ENCODE data around the gene REEP3. TPM values are rescaled to one million over a fixed set of nuclear protein-coding genes. Genes with fewer than 3 reads are reported as not detected.
A peak's percentile ranks its signal among the peaks of the same experiment; 100 is the strongest.

Gene REEP3
- total and polyA plus RNA-seq, 2 experiments from 2014 or later: 69.9 to 72.1 TPM

GRCh38 chr10:63665670-63666134 lies 144.5 kb downstream of the REEP3 start:
- TF ChIP-seq EZH2phosphoT487 (IDR thresholded peaks at IDR 0.05; ENCODE audit: insufficient read depth, low read depth): no peak
- TF ChIP-seq EZH2 (IDR thresholded peaks at IDR 0.05; ENCODE audit: insufficient read depth, poor library complexity, severe bottlenecking): no peak
- Histone ChIP-seq H3F3A (ENCODE audit: insufficient read depth) (peaks cover 28% of the 10 kb centered on the region), H3K4me3 (no peak overlapping the region), H4K20me1 (ENCODE audit: insufficient read depth) (no peaks in the 10 kb centered on the region), H3K4me2 (ENCODE audit: unreplicated experiment) (no peak overlapping the region), H3K79me2 (ENCODE audit: insufficient read depth) (no peaks in the 10 kb centered on the region), H3K9ac (no peak overlapping the region), H3K9me3 (ENCODE audit: low read depth) (no peaks in the 10 kb centered on the region), H3K4me1 (ENCODE audit: insufficient read depth) (peaks cover 25% of the 10 kb centered on the region), H3K9me2 (ENCODE audit: insufficient read depth) (no peaks in the 10 kb centered on the region), H3K27ac (no peak overlapping the region), H2AFZ (no peak overlapping the region; the same call in 1 of the 2 replicates), H3K36me3 (ENCODE audit: low read depth) (no peaks in the 10 kb centered on the region), H3K27me3 (replicated peaks; ENCODE audit: insufficient read depth) (no peaks in the 10 kb centered on the region)
- WGBS, 2 experiments (ENCODE audit: low coverage in 1 of 2, low lambda C conversion rate in 2 of 2, missing lambda C conversion rate in 2 of 2): 69 to 84% methylated on average over 4 of the region's 4 CpGs
- DNase-seq: no peak
- in situ Hi-C loops (cut with MboI): no loop called here

GRCh38 chr10:63666836-63667383 lies 145.7 kb downstream of the REEP3 start:
- Histone ChIP-seq H3K9me2 (ENCODE audit: insufficient read depth) (no peaks in the 10 kb centered on the region), H3K4me2 (ENCODE audit: unreplicated experiment) (peak overlapping the region; percentile 28), H3K27ac (0 out of 2 replicates have a peak overlapping the region, but pooled peaks have one; percentile 9), H3K27me3 (replicated peaks; ENCODE audit: insufficient read depth) (no peaks in the 10 kb centered on the region), H3K36me3 (ENCODE audit: low read depth) (no peaks in the 10 kb centered on the region), H3K79me2 (ENCODE audit: insufficient read depth) (no peaks in the 10 kb centered on the region), H3K4me3 (no peak overlapping the region; the same call in 1 of the 2 replicates), H3F3A (ENCODE audit: insufficient read depth) (peaks cover 37% of the 10 kb centered on the region), H4K20me1 (ENCODE audit: insufficient read depth) (no peaks in the 10 kb centered on the region), H3K9ac (no peak overlapping the region), H2AFZ (no peak overlapping the region), H3K9me3 (ENCODE audit: low read depth) (no peaks in the 10 kb centered on the region), H3K4me1 (ENCODE audit: insufficient read depth) (peaks cover 37% of the 10 kb centered on the region)
- DNase-seq: peak; percentile 86
- TF ChIP-seq EZH2 (IDR thresholded peaks at IDR 0.05; ENCODE audit: insufficient read depth, poor library complexity, severe bottlenecking): no peak
- no peak for TF ChIP-seq EZH2phosphoT487 (IDR thresholded peaks at IDR 0.05; ENCODE audit: insufficient read depth, low read depth)
- in situ Hi-C loops (cut with MboI): no loop called here
- 28 to 35% methylated on average over 4 of the region's 4 CpGs for WGBS, 2 experiments (ENCODE audit: low coverage in 1 of 2, low lambda C conversion rate in 2 of 2, missing lambda C conversion rate in 2 of 2)

DNA sequence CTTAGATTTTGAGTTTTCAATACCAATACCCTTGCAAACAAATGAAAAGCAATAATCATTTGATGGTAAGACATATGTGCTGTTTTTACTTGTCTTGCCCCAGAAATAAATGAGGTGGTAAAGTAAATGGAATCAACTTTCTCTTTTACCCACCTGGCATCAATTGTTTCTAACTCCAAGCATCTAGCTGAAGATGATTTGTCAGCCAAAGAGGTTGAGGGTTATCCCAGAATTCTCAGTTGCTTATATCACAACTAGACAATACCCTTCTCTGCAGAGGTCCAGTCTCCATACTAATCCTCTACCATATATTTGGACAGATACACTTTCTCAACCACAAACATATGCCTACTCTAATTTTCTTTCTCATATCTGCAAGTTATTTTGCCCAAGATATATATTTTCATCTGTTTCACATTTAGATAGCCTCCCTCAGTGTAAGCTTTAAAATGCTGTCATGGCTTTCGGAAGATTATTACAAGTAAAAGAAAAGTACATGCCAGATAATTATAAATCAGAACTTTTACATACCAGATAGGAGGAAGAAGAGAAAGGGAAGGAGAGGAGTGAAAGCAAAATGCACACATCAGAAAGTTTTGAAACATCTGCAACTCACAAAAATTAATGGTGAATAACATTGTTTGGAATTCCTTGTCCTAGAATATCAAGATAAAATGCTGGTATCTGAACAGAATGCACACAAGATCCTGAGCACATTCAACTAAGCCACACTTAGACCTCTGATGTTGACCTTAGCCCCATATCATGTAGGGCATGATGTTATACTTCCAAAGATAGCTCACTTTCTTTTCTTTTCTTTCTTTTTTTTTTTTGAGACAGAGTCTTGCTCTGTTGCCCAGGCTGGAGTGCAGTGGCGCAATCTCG lies 146.6 kb downstream of the REEP3 start:
- in situ Hi-C loops (cut with MboI): no loop called here
- Histone ChIP-seq H3K36me3 (ENCODE audit: low read depth) (no peaks in the 10 kb centered on the region), H3K79me2 (ENCODE audit: insufficient read depth) (no peaks in the 10 kb centered on the region), H3K9me2 (ENCODE audit: insufficient read depth) (no peaks in the 10 kb centered on the region), H3K4me2 (ENCODE audit: unreplicated experiment) (no peak overlapping the region), H3K4me1 (ENCODE audit: insufficient read depth) (peaks cover 41% of the 10 kb centered on the region), H3K9ac (no peak overlapping the region), H3K27me3 (replicated peaks; ENCODE audit: insufficient read depth) (no peaks in the 10 kb centered on the region), H4K20me1 (ENCODE audit: insufficient read depth) (no peaks in the 10 kb centered on the region), H3K9me3 (ENCODE audit: low read depth) (no peaks in the 10 kb centered on the region), H3K27ac (peak overlapping the region; percentile 7; the same call in 1 of the 2 replicates), H2AFZ (no peak overlapping the region), H3K4me3 (no peak overlapping the region), H3F3A (ENCODE audit: insufficient read depth) (peaks cover 37% of the 10 kb centered on the region)
- DNase-seq: peak; percentile 4
- TF ChIP-seq EZH2phosphoT487 (IDR thresholded peaks at IDR 0.05; ENCODE audit: insufficient read depth, low read depth): no peak
- no peak for TF ChIP-seq EZH2 (IDR thresholded peaks at IDR 0.05; ENCODE audit: insufficient read depth, poor library complexity, severe bottlenecking)
- WGBS, 2 experiments (ENCODE audit: low coverage in 1 of 2, low lambda C conversion rate in 2 of 2, missing lambda C conversion rate in 2 of 2): 71 to 72% methylated on average over 3 of the region's 3 CpGs

GRCh38 chr10:63670291-63670898 lies 149.2 kb downstream of the REEP3 start:
- Histone ChIP-seq H3F3A (ENCODE audit: insufficient read depth) (peaks cover 45% of the 10 kb centered on the region), H3K9me2 (ENCODE audit: insufficient read depth) (no peaks in the 10 kb centered on the region), H3K27ac (peak overlapping the region; percentile 20), H3K27me3 (replicated peaks; ENCODE audit: insufficient read depth) (no peaks in the 10 kb centered on the region), H3K36me3 (ENCODE audit: low read depth) (no peaks in the 10 kb centered on the region), H3K9ac (peak overlapping the region; percentile 39; the same call in 1 of the 2 replicates), H3K79me2 (ENCODE audit: insufficient read depth) (no peaks in the 10 kb centered on the region), H3K4me2 (ENCODE audit: unreplicated experiment) (peak overlapping the region; percentile 74), H3K4me1 (ENCODE audit: insufficient read depth) (peaks cover 46% of the 10 kb centered on the region), H4K20me1 (ENCODE audit: insufficient read depth) (no peaks in the 10 kb centered on the region), H3K9me3 (ENCODE audit: low read depth) (no peaks in the 10 kb centered on the region), H2AFZ (peak overlapping the region; percentile 57), H3K4me3 (peak overlapping the region; percentile 56)
- peak; percentile 67 for DNase-seq
- WGBS, 2 experiments (ENCODE audit: low coverage in 1 of 2, low lambda C conversion rate in 2 of 2, missing lambda C conversion rate in 2 of 2): 10 to 11% methylated on average over 10 of the region's 10 CpGs
- no peak for TF ChIP-seq EZH2phosphoT487 (IDR thresholded peaks at IDR 0.05; ENCODE audit: insufficient read depth, low read depth)
- TF ChIP-seq EZH2 (IDR thresholded peaks at IDR 0.05; ENCODE audit: insufficient read depth, poor library complexity, severe bottlenecking): no peak
- in situ Hi-C loops (cut with MboI): no loop called here
